GM19025 (cell line): ENCODE measurements around the gene MRPL53.
"Not testable (repeated sequence)": the region's sequence is repeated elsewhere in the genome, so short reads cannot be mapped to it uniquely, and the experiment has no call there.

Experiments used
- ATAC-seq: cut with Tn5 transposase; IDR thresholded peaks from one replicate; pipeline ENCODE4 v1.9.1; 2021; ENCODE audit warnings: mild to moderate bottlenecking, low read depth, moderate library complexity; ENCODE audit not compliant: unreplicated experiment

The MRPL53 gene

GRCh38 chr2:74482801-74483674 lies 10.6 kb upstream of the MRPL53 start, which contains the start of the genes CCDC142 and TTC31:
CCDC142 (minus strand) TSS chr2:74482998; CDS start chr2:74482837, 161 bp downstream.
TTC31 (plus strand) TSS chr2:74483081; CDS start chr2:74483096, 15 bp downstream.
- peak; percentile 82 for ATAC-seq

- peak; percentile 36 for ATAC-seq
These were observed 9.7 kb upstream of the MRPL53 start for GRCh38 chr2:74481961-74482800.

GRCh38 chr2:74481431-74481830 lies 9.0 kb upstream of the MRPL53 start:
- ATAC-seq = no peak

GRCh38 chr2:74474899-74475298 lies 2.4 kb upstream of the MRPL53 start:
- ATAC-seq = no peak

GRCh38 chr2:74474481-74474880 lies 2.0 kb upstream of the MRPL53 start:
- ATAC-seq = no peak

- no peak for ATAC-seq
These were observed 422 bp upstream of the MRPL53 start for GRCh38 chr2:74472945-74473258.

- no peak for ATAC-seq
These were observed 981 bp downstream of the MRPL53 start for GRCh38 chr2:74471332-74472065.

- ATAC-seq = not testable (repeated sequence)
These were observed 1.7 kb downstream of the MRPL53 start for GRCh38 chr2:74470742-74471141.

GRCh38 chr2:74464406-74464805 lies 8.1 kb downstream of the MRPL53 start:
- no peak for ATAC-seq

GRCh38 chr2:74462786-74463105 lies 9.7 kb downstream of the MRPL53 start:
- no peak for ATAC-seq

- ATAC-seq = no peak
These were observed 10.3 kb downstream of the MRPL53 start for GRCh38 chr2:74462054-74462785.

GRCh38 chr2:74461187-74462053 lies 11.1 kb downstream of the MRPL53 start:
- ATAC-seq = no peak

- ATAC-seq = not testable (repeated sequence)
These were observed 12.3 kb downstream of the MRPL53 start for GRCh38 chr2:74460187-74460586.

- not testable (repeated sequence) for ATAC-seq
These were observed 12.9 kb downstream of the MRPL53 start for GRCh38 chr2:74459503-74460118.

GRCh38 chr2:74458938-74459363 lies 13.5 kb downstream of the MRPL53 start:
- no peak for ATAC-seq

GRCh38 chr2:74458132-74458937 lies 14.1 kb downstream of the MRPL53 start, which contains the start of gene WBP1:
WBP1 (plus strand) TSS chr2:74458438; CDS start chr2:74458603, 165 bp downstream.
- peak; percentile 83 for ATAC-seq

GRCh38 chr2:74457549-74458131 lies 14.8 kb downstream of the MRPL53 start:
- ATAC-seq = peak; percentile 21
